Embryonic facial prominence (tissue), 1 donor: Measurements from ENCODE around the gene TMEM183A.

Experiments
- DNase-seq: peaks from one replicate; pipeline ENCODE4 v3.0.0-alpha.2; 2016; ENCODE audit errors: extremely low spot score

Gene TMEM183A

GRCh38 chr1:203045821-203046594 is 38.8 kb downstream of the TMEM183A start:
- DNase-seq: no peak

- DNase-seq: no peak
These were observed 39.9 kb downstream of the TMEM183A start for GRCh38 chr1:203046984-203047630.

- no peak for DNase-seq
These were observed 40.9 kb downstream of the TMEM183A start for GRCh38 chr1:203048086-203048485.

- no peak for DNase-seq
These were observed 41.4 kb downstream of the TMEM183A start for GRCh38 chr1:203048555-203049051.

- no peak for DNase-seq
These were observed 41.9 kb downstream of the TMEM183A start for GRCh38 chr1:203049077-203049476.

GRCh38 chr1:203049576-203050180 is 42.5 kb downstream of the TMEM183A start:
- no peak for DNase-seq

- no peak for DNase-seq
These were observed 43.7 kb downstream of the TMEM183A start for GRCh38 chr1:203050826-203051225.

- peak; percentile 31 for DNase-seq
These were observed 44.7 kb downstream of the TMEM183A start for GRCh38 chr1:203051841-203052324.

- DNase-seq: no peak
These were observed 45.4 kb downstream of the TMEM183A start for GRCh38 chr1:203052601-203053000.

GRCh38 chr1:203054184-203054583 is 47.0 kb downstream of the TMEM183A start:
- DNase-seq: no peak

- DNase-seq: no peak
These were observed 47.5 kb downstream of the TMEM183A start for GRCh38 chr1:203054642-203055041.

- no peak for DNase-seq
These were observed 48.1 kb downstream of the TMEM183A start for GRCh38 chr1:203055161-203055799.

GRCh38 chr1:203056012-203056411 is 48.8 kb downstream of the TMEM183A start:
- no peak for DNase-seq

- DNase-seq: no peak
These were observed 49.3 kb downstream of the TMEM183A start for GRCh38 chr1:203056516-203056915.

- no peak for DNase-seq
These were observed 50.9 kb downstream of the TMEM183A start for GRCh38 chr1:203057911-203058675.

- no peak for DNase-seq
These were observed 51.4 kb downstream of the TMEM183A start for GRCh38 chr1:203058676-203058935.

- DNase-seq: no peak
These were observed 52.3 kb downstream of the TMEM183A start for GRCh38 chr1:203059485-203059884.

- DNase-seq: no peak
These were observed 52.9 kb downstream of the TMEM183A start for GRCh38 chr1:203060115-203060514.

GRCh38 chr1:203063287-203063686 is 56.1 kb downstream of the TMEM183A start:
- DNase-seq: no peak

- DNase-seq: no peak
These were observed 58.0 kb downstream of the TMEM183A start for GRCh38 chr1:203065191-203065590.

- no peak for DNase-seq
These were observed 58.8 kb downstream of the TMEM183A start for GRCh38 chr1:203065986-203066385.

GRCh38 chr1:203066965-203067364 is 59.8 kb downstream of the TMEM183A start:
- DNase-seq: no peak
